Activated CD4-positive, CD25-positive, alpha-beta regulatory T cell treated with anti-CD3 and anti-CD28 coated beads, Interleukin-2, amount 50 U/mL, for 72 hours (primary cell): ENCODE results near the gene SUPT20HL2.
"Not testable (repeated sequence)": the region's sequence is repeated elsewhere in the genome, so short reads cannot be mapped to it uniquely, and the experiment has no call there.

Source experiments
- DNase-seq: peaks from one replicate; pipeline ENCODE4 v3.0.0; 2021

The SUPT20HL2 gene

GRCh38 chrX:24314019-24314635 is at the start of gene SUPT20HL2:
TSS of gene SUPT20HL2 (minus strand) at chrX:24314069. CDS start at chrX:24313315, 754 bp downstream.
- no peak for DNase-seq

GRCh38 chrX:24362089-24362745 is 48.3 kb upstream of the SUPT20HL2 start:
- not testable (repeated sequence) for DNase-seq

- no peak for DNase-seq
Observed at GRCh38 chrX:24360272-24360671, 46.4 kb upstream of the SUPT20HL2 start, which contains the start of gene SUPT20HL1. TSS of gene SUPT20HL1 (plus strand) at chrX:24360639. CDS start at chrX:24362761, 2,122 bp downstream.

GRCh38 chrX:24357106-24357505 is 43.2 kb upstream of the SUPT20HL2 start:
- no peak for DNase-seq

GRCh38 chrX:24355095-24355494 is 41.2 kb upstream of the SUPT20HL2 start:
- no peak for DNase-seq

GRCh38 chrX:24350217-24350616 is 36.3 kb upstream of the SUPT20HL2 start:
- DNase-seq, result no peak

GRCh38 chrX:24347881-24348280 is 34.0 kb upstream of the SUPT20HL2 start:
- DNase-seq, result no peak

GRCh38 chrX:24343719-24344118 is 29.9 kb upstream of the SUPT20HL2 start:
- no peak for DNase-seq

GRCh38 chrX:24341795-24342194 is 27.9 kb upstream of the SUPT20HL2 start:
- DNase-seq, result no peak

- DNase-seq, result no peak
Observed at GRCh38 chrX:24340501-24340900, 26.6 kb upstream of the SUPT20HL2 start.

- DNase-seq, result no peak
Observed at GRCh38 chrX:24339911-24340310, 26.0 kb upstream of the SUPT20HL2 start.

- DNase-seq, result no peak
Observed at GRCh38 chrX:24335871-24336270, 22.0 kb upstream of the SUPT20HL2 start.

GRCh38 chrX:24334461-24334860 is 20.6 kb upstream of the SUPT20HL2 start:
- DNase-seq, result no peak

GRCh38 chrX:24333371-24333770 is 19.5 kb upstream of the SUPT20HL2 start:
- no peak for DNase-seq

GRCh38 chrX:24332878-24333277 is 19.0 kb upstream of the SUPT20HL2 start:
- no peak for DNase-seq

- no peak for DNase-seq
Observed at GRCh38 chrX:24325231-24325630, 11.4 kb upstream of the SUPT20HL2 start.

GRCh38 chrX:24321741-24322395 is 8.0 kb upstream of the SUPT20HL2 start:
- DNase-seq, result no peak

- no peak for DNase-seq
Observed at GRCh38 chrX:24317567-24317966, 3.7 kb upstream of the SUPT20HL2 start.

GRCh38 chrX:24316111-24316510 is 2.2 kb upstream of the SUPT20HL2 start:
- no peak for DNase-seq

GRCh38 chrX:24312249-24312607 is 1.6 kb downstream of the SUPT20HL2 start:
- DNase-seq, result not testable (repeated sequence)

- not testable (repeated sequence) for DNase-seq
Observed at GRCh38 chrX:24311507-24312248, 2.2 kb downstream of the SUPT20HL2 start.

- DNase-seq, result not testable (repeated sequence)
Observed at GRCh38 chrX:24310916-24311315, 3.0 kb downstream of the SUPT20HL2 start.
